HG02938 (cell line): Measurements from ENCODE around the gene RTN3.
"Not testable (repeated sequence)": the region's sequence is repeated elsewhere in the genome, so short reads cannot be mapped to it uniquely, and the experiment has no call there.

Experiments
- ATAC-seq: cut with Tn5 transposase; IDR thresholded peaks from one replicate; pipeline ENCODE4 v1.9.1; 2021; ENCODE audit warnings: mild to moderate bottlenecking, moderate library complexity; ENCODE audit not compliant: unreplicated experiment

The RTN3 gene

DNA sequence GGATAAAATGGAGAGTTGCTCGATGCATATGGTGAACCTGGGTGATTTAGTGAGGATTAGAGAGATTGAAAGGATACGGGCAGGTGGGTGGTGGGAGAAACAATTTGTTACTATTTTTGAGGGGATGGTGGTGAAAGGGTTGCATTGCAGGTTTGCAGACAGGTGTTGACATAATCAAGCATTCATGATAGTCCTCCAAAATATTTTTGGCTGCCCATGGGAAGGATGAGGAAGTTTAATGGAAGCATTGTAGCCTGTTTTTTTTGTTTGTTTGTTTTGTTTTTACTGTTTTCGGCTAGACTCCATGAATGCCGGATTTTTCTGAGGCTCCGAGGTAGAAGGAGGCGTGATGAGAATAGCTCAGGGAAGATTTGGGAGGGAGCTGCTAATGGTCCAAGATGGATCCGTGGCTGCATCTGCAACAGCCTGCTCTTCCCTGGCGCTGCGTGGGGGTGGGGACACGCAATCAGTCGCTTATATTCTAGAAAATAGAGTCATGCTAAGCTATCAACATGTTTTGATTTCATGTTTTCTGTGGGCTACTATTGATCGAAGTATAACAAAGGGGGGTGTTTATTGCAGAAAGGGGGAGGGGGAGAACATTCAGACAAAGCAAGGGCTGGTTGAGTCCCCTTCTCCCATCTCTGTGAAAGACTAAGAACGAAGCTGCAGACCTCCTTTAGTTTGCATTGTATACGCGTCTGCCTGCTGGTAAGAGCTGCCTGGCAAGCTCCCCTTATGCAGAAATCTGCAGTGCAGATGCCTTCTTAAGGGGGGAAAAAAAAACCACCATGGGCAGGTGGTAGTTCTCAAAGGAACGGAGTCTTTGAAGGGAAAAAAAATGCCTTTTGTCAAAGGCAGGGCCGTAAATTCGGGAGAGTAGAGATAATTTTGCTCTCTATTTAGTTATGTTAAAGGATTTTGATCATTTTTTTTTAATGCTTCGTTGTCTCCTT, 1.0 kb downstream of the RTN3 start:
- ATAC-seq = no peak

GRCh38 chr11:63683133-63683991, 2.1 kb downstream of the RTN3 start:
- no peak for ATAC-seq

DNA sequence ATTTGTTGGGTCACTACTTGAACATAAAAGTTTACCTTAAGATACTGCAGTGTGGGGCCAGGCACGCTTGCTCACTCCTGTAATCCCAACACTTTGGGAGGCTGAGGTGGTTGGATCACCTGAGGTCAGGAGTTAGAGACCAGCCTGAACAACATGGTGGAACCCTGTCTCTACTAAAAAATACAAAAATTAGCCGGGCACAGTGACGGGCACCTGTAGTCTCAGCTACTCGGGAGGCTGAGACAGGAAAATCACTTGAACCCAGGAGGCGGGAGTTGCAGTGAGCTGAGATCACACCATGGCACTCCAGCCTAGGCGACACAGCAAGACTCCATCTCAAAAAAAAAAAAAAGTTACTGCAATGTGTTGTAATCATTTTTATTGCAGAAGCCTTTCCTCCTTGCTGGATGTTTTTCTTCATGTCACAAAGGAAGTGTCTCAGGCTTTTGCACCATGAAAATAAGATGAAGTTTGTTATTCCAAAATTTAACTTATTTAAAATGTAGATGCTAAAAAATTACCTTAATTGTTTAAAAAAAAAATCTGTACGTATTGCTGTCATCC, 3.9 kb downstream of the RTN3 start:
- not testable (repeated sequence) for ATAC-seq

GRCh38 chr11:63686926-63687325, 5.6 kb downstream of the RTN3 start:
- no peak for ATAC-seq

DNA sequence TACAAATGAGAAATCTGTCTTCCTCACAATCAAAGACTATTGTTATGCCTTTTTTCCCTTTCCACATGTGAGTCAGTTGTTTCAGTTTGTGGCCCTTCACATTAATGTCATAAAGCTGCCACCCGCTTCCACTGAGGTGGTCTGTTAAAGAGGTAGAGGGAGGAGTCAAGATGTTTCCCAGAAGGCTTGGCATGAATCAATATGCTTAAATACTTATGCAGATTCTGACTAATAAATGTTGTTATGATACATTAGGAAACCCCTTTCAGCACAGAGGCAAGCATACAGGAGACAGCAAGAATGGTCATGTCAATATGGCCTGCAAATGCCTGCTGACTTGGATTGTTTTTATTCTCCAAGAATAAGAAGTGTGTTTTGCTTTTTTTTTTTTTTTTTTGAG, 6.5 kb downstream of the RTN3 start:
- no peak for ATAC-seq

GRCh38 chr11:63694596-63694995, 13.3 kb downstream of the RTN3 start:
- no peak for ATAC-seq

DNA sequence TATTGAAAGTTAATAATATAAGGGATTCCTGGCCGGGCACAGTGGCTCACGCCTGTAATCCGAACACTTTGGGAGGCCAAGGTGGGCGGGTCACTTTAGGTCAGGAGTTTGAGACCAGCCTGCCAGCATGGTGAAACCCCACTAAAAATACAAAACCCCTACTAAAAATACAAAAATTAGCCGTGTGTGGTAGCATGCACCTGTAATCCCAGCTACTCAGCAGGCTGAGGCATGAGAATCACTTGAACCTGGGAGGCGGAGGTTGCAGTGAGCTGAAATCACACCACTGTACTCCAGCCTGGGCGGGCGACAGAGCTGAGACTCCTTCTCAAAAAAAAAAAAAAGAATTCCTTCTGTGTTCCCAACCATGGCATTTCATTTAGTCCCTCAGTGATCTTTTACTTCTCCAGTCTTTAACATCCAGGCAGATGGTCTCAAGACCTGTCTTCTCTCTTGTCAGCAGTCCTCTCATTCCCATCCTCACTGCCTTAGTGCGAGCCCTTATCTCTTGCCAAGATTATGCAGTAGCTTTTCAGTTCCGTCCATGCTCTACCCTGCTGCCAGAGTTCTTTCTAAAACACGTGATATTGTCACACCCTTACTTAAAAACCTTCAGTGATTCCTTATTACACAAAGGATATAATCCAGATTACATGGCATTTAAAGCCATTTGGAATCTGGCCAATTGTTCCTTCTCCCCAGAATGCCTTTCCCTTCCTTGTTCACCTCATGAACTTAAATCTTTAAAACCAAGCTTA, 17.9 kb downstream of the RTN3 start:
- no peak for ATAC-seq

GRCh38 chr11:63699896-63700295, 18.6 kb downstream of the RTN3 start:
- no peak for ATAC-seq

- ATAC-seq = no peak
Observed at GRCh38 chr11:63705526-63705925, 24.2 kb downstream of the RTN3 start.

GRCh38 chr11:63708764-63709163, 27.5 kb downstream of the RTN3 start:
- no peak for ATAC-seq

- ATAC-seq = no peak
Observed at GRCh38 chr11:63709336-63709884, 28.1 kb downstream of the RTN3 start.

GRCh38 chr11:63710476-63711217, 29.3 kb downstream of the RTN3 start:
- ATAC-seq = no peak

GRCh38 chr11:63711838-63712237, 30.5 kb downstream of the RTN3 start:
- no peak for ATAC-seq

GRCh38 chr11:63713766-63714165, 32.5 kb downstream of the RTN3 start:
- no peak for ATAC-seq

DNA sequence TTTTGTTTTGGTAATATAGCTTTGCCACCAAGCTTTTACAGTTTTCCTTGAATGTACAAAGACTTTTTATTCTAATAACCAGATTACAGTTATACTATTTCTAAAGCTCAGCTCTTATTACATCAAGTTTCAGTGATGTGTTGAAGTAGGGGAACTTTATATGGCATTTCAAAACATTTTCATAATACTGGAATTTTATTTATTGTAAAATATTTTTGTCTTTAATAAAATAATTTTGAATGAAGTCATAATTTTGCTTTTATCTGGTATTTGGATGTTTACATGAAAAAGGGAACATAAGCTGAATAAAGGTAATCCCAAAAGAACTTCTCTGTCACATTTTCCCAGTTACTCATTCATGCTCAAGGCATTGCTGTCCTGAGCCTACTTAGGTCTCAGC, 34.7 kb downstream of the RTN3 start:
- no peak for ATAC-seq

DNA sequence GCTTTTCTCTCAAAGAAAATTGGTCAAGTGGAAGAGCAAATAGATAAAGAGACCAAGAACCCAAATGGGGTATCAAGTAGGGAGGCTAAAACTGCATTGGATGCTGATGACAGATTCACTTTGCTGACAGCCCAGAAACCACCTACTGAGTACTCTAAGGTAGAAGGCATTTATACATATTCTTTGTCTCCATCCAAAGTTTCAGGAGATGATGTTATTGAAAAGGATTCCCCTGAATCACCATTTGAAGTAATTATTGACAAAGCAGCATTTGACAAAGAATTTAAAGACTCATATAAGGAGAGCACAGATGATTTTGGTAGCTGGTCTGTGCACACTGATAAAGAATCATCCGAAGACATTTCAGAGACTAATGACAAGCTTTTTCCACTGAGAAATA, 37.7 kb downstream of the RTN3 start:
- ATAC-seq = no peak

DNA sequence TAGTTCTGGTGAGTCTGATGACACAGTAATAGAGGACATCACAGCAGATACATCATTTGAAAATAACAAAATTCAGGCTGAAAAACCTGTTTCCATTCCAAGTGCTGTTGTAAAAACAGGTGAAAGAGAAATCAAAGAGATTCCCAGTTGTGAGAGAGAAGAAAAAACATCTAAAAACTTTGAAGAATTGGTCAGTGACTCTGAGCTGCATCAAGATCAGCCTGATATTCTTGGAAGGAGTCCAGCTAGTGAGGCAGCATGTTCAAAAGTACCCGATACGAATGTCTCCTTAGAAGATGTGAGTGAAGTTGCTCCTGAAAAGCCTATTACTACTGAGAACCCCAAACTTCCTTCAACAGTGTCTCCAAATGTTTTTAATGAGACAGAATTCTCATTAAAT, 38.7 kb downstream of the RTN3 start:
- no peak for ATAC-seq

GRCh38 chr11:63720611-63721010, 39.3 kb downstream of the RTN3 start:
- no peak for ATAC-seq

GRCh38 chr11:63729326-63729725, 48.0 kb downstream of the RTN3 start:
- ATAC-seq = no peak

- ATAC-seq = no peak
Observed at GRCh38 chr11:63736864-63737263, 55.6 kb downstream of the RTN3 start.
